GM12874 (cell line): ENCODE data around the gene SLC13A3.

ENCODE experiments used
- TF ChIP-seq, protein P1 (sequence below): IDR thresholded peaks from 2 replicates; pipeline ENCODE4 v1.5.1; 2011; ENCODE audit warnings: low read depth, mild to moderate bottlenecking, control low read depth, low read length, moderate library complexity; ENCODE audit not compliant: insufficient read depth

The SLC13A3 gene

DNA sequence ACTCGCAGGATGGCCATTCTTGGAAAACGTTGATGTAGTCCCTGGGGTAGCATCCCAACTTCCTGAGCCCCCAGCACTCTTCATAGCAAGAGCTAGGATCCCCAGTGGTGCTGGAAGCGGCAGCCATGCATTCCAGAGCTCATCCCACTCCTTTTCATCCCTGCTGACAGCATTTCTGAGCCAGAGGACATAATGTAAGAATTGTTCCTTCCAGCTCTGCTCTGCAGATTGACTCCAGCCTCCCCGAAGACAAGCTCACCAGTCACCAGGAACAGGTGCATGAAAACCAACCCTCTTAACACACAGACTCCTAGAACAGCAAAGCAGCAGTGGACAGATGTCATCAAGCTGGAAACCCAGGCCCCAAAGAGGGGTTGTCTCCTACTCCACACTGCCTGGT, 3.8 kb downstream of the SLC13A3 start:
- TF ChIP-seq, protein P1, sequence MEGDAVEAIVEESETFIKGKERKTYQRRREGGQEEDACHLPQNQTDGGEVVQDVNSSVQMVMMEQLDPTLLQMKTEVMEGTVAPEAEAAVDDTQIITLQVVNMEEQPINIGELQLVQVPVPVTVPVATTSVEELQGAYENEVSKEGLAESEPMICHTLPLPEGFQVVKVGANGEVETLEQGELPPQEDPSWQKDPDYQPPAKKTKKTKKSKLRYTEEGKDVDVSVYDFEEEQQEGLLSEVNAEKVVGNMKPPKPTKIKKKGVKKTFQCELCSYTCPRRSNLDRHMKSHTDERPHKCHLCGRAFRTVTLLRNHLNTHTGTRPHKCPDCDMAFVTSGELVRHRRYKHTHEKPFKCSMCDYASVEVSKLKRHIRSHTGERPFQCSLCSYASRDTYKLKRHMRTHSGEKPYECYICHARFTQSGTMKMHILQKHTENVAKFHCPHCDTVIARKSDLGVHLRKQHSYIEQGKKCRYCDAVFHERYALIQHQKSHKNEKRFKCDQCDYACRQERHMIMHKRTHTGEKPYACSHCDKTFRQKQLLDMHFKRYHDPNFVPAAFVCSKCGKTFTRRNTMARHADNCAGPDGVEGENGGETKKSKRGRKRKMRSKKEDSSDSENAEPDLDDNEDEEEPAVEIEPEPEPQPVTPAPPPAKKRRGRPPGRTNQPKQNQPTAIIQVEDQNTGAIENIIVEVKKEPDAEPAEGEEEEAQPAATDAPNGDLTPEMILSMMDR, result no peak

DNA sequence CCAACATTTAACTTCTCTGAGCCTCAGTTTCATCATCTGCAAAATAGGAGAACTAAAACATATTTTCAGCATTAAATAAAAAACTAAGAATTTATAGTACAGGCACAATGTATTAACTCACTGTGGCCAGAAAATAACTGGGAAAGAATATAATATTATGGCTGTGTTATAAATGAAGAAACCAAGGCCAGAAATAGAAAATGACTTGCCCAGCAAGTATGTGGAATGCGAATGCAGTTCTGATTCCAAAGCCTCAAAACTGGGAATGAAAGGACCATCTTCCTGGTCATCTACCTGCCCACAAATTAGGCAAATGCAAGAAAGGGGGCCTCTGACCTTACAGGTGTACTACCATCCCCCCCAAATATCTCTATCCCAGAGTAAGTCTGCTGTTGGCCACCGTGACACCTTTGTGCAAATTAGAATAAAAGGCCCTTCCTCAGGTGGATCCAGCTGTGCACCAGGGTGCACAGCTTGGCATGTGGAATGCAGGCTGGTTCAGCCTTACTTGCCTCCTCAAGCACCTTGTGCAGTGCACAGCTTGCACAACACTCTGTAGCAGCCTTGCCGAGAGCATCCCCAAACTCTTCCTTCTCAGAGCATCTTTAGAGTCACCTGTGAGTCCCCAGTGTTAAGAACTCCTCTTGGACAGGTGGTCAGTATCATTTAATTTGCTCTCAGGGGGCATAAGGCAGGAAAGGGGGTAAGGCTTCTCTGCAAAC, 4.4 kb downstream of the SLC13A3 start:
- TF ChIP-seq, protein P1, result no peak

DNA sequence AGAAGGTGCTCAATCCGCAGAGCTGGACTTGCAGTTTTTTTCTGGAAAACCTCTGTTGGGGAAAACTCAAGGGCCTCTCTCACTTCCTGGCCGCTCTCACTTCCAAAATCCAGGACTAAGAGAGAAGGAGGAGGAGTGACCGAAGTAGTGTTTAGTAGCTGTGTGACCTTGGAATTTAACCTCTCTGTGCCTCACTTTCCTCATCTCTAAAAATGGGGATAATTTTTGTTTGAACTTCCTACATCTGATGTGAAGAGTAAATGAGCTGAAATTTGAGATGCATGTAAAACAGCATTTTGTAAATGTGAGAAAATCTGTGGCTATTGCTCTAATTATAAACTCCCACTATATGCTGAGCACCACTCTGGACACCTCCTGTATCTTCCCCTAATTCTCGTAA, 5.1 kb downstream of the SLC13A3 start:
- TF ChIP-seq, protein P1, result no peak

DNA sequence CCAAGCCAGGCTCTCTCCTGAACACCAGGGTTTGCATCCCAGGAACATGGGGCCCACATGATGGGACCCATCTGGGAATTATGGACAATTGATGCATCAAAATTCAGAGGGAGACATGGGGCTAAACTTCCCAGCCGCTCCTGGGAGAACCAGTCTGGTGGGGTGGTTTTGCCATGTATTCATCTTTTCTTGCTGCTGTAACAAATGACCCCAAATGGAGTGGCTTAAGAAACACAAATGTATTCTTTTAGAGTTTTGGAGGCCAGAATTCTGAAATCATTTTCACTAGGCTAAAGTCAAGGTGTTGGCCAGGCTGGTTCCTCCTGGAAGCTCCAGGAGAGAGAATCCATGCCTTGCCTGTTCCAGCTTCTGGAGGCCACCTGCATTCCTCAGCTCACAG, 6.5 kb downstream of the SLC13A3 start:
- TF ChIP-seq, protein P1, result no peak

DNA sequence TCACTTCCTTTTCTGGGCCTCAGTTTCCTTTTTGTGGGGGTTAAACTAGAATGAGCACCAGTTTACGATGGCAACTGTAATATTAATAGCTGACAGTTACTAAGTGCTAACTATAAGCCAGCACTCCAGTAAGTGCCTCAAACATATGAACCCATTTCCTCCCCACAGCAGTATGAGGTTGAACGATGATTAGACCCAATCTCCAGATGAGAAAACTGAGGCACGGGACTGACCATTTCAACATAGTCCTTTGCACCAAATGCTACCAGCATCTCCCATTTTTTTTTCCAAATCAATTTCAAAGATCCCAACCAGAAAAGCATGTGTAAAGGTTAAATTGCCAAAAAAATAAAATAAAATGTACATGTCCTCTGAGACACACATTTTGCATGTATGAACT, 7.1 kb downstream of the SLC13A3 start:
- TF ChIP-seq, protein P1, result no peak

DNA sequence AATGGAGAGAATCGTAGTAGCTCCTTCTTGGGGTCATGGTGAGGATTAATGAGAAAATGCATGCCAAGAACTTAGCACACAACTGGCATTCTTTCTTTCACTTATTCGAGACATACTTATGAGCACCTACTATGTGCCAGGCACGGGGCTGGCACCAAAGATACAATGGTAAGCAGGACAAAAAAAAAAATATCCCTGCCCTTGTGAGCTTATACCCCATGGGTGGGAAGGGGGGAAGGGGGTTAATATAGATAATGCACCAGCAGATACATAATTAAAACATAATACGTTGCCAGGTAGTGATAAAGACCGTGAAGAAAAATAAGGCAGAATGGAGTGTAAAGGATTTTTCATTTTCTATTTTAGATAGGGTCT, 8.3 kb downstream of the SLC13A3 start:
- TF ChIP-seq, protein P1, result no peak

DNA sequence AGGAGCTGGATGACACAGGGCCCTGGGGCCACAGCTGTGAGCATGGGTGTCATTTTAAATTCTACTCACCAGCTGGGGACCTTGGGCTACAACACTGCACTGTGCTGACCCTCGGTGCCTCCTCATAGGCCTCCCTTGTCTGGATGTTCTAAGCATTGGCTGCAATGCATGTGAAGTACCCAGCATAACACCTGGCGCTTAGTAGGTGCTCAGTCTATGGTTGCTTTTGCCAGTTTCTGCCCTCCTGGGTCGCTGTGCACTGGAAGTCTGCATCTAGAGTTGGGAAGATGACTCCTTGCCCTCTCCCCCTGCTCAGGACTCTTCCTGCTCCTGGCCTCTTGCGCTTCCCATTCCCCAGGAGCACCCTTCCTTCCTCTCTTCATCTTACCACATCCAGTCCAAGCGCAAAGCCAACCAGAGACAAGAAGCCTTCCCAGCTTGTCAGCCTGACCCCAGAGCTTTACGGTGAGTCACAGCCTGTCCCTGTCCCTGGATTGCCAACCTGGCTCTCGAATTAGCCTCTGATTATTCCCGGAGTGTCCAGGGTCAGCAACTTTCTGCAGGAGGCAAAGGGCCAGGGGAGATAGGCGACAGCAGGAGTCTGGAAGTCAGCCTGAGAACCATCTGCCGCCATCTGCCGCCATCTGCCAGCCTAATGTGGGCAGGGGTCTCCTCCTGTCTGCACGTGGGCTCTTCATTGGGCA, 8.8 kb downstream of the SLC13A3 start:
- TF ChIP-seq, protein P1, result no peak
